Raji (cell line): ENCODE data around the gene ERCC1.

ENCODE experiments used
- POLR2A ChIP-seq: IDR thresholded peaks from 2 replicates; pipeline ENCODE4 v1.6.1; 2011; ENCODE audit warnings: low read depth, low read length, control low read depth; ENCODE audit not compliant: insufficient read depth

Gene ERCC1

DNA sequence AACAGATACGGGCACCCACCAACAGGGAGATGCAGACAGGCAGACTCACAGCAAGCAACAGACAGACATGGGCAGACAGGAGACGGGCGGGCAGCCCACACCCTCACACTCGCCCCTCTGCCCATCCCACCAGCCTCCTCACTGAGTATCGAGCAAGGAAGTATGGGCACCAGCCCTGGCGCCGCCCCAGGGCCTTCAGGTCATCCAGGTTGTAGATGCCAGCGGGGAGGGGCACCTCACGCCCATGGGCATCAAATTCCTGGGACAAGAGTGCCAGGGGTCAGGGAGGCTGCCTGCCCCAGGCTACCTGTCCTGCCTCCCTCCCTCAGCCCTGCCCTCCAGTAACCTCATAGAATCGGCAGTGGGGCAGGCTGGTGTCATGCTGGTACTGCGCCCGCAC is 59.0 kb downstream of the ERCC1 start:
- TF ChIP-seq POLR2A: no peak

- no peak for TF ChIP-seq POLR2A
Measured at GRCh38 chr19:45363861-45364459, 59.8 kb downstream of the ERCC1 start.

GRCh38 chr19:45362291-45362690 is 61.4 kb downstream of the ERCC1 start:
- no peak for TF ChIP-seq POLR2A

DNA sequence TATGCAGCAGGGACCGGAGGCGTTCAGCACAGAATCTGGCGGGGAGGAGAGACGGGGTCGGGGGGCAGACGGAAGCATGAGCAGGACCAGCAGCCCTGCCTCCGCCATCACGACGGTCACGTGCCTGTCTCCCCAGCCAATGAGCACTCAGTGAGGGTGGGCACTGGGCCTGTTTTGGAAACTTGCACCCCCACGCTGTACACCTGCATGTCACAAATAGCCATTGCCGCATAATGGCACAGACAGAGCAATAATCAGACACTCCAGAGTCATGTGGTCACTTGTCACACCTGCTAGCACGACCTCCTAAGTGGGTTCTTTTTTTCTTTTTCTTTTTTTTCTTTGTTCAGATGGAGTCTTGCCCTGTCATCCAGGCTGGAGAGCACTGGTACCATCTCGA is 62.1 kb downstream of the ERCC1 start:
- TF ChIP-seq POLR2A: no peak

DNA sequence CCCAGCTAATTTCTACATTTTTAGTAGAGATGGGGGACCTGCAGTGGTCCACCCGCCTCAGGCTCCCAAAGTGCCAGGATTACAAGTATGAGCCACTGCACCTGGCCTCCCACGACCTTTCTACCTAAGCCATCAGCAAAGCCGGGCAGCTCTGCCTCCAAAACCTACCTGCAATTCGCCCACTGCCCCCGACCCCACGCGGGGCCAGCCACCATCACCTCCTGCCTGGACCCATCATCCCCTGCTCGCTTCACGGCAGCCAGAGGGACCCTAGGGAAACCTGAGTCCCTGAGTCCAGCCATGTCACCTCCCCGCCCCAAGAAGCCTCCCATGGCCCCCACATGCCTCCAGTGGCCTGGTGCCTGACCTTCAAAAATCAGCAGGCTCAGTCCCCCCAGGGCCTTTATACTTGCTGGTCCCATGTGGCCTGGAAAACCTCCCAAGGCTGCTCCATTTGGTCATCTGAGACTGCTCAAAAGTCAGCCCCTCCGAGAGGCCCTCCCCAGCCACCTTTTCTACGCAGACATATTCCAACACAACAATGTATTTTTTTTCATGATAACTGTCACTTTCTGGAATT is 65.4 kb downstream of the ERCC1 start:
- TF ChIP-seq POLR2A: no peak

GRCh38 chr19:45357445-45357783 is 66.3 kb downstream of the ERCC1 start:
- no peak for TF ChIP-seq POLR2A
